Stomach (tissue), 9 donors: Measurements from ENCODE around the gene TERF2IP. TPM values are rescaled to one million over a fixed set of nuclear protein-coding genes. Genes with fewer than 3 reads are reported as not detected.

Experiments
- DNase-seq, 2 donors: peaks; one replicate each; pipeline versions ENCODE4 v3.0.0 to v3.0.0-alpha.2; 2013 to 2019
- H3K27ac ChIP-seq, 5 donors: fragments of 200-600 bp in 4 of 5; sonication (generic) in 4 of 5; one replicate each; pipeline ENCODE4 v1.5.1; 2013 to 2019; ENCODE audit warnings: mild to moderate bottlenecking in 1 of 5, moderate library complexity in 1 of 5
- H3K27me3 ChIP-seq, 3 donors: fragments of 200-600 bp; sonication (generic); one replicate each; pipeline ENCODE4 v1.5.1; 2017 to 2019; ENCODE audit warnings: mixed run types in 1 of 3
- H3K36me3 ChIP-seq, 4 donors: fragments of 200-600 bp; sonication (generic); 1 replicate in 3 of 4; 2 replicates in 1 of 4; pipeline ENCODE4 v1.5.1; 2016 to 2019
- H3K4me1 ChIP-seq, 4 donors: fragments of 200-600 bp; sonication (generic); one replicate each; pipeline ENCODE4 v1.5.1; 2016 to 2019
- H3K4me3 ChIP-seq, 4 donors: fragments of 200-600 bp; sonication (generic) in 3 of 4; one replicate each; pipeline ENCODE4 v1.5.1; 2016 to 2019; ENCODE audit warnings: mild to moderate bottlenecking in 1 of 4
- H3K9me3 ChIP-seq, 4 donors: fragments of 200-600 bp; sonication (generic); one replicate each; pipeline ENCODE4 v1.5.1; 2016 to 2019
- EP300 ChIP-seq: sonication (generic); formaldehyde crosslinking; IDR thresholded peaks from one replicate; pipeline ENCODE4 v1.6.1; 2017; ENCODE audit warnings: antibody characterized with exemption
- POLR2A ChIP-seq, 4 donors: fragments of 450-650 bp; IDR thresholded peaks; one replicate each; pipeline ENCODE4 v1.6.1; 2016; ENCODE audit warnings: antibody characterized with exemption in 4 of 4, control low read depth in 2 of 4, mild to moderate bottlenecking in 1 of 4, moderate library complexity in 1 of 4
- POLR2AphosphoS5 ChIP-seq, 3 donors: sonication (generic); formaldehyde crosslinking; IDR thresholded peaks; one replicate each; pipeline ENCODE4 v1.6.1; 2016; ENCODE audit warnings: antibody characterized with exemption in 3 of 3
- WGBS, 5 donors: extraction: QIAGEN DNeasy Blood & Tissue Kit in 3 of 5; methylation state at CpG; one replicate each; pipeline versions ENCODE4 v1.1.5 to v1.1.7; 2013 to 2018; 5-methylcytosine and 5-hydroxymethylcytosine counted together
- intact Hi-C: fragments of 100-400 bp; cut with DNase I; formaldehyde crosslinking; loops from one replicate; pipeline ENCODE4 v1.15.1; 2023; ENCODE audit warnings: low total_unique reads
- polyA plus RNA-seq, 3 donors: library from polyadenylated mRNA; stranded (reverse); fragments of 200-250 nt; gene quantifications; one replicate each; pipeline ENCODE4 v1.2.3, GENCODE V29; 2013
- total RNA-seq, 5 donors: library from RNA; depleted of rRNA; stranded (reverse); fragments of >200 nt; gene quantifications; one replicate each; pipeline versions ENCODE4 v1.1.0 to v1.2.3, GENCODE V29; 2014 to 2016
- TF ChIP-seq, protein P1 (sequence below), 7 experiments: fragments of 450-650 bp in 4 of 7; fragments of 200-600 bp in 3 of 7; sonication (generic) in 3 of 7; IDR thresholded peaks; one replicate each; pipeline ENCODE4 v1.5.1; 2016 to 2019; ENCODE audit warnings: antibody characterized with exemption in 7 of 7, control low read depth in 2 of 7, mild to moderate bottlenecking in 1 of 7
- donor health status: healthy with polysubstance abuse.
- donor health status: Bipolar disorder and iron deficiency.
- donor health status: healthy.

The TERF2IP gene
- total and polyA plus RNA-seq, 8 donors: 17.1 to 58.3 (median 36.1) TPM

DNA sequence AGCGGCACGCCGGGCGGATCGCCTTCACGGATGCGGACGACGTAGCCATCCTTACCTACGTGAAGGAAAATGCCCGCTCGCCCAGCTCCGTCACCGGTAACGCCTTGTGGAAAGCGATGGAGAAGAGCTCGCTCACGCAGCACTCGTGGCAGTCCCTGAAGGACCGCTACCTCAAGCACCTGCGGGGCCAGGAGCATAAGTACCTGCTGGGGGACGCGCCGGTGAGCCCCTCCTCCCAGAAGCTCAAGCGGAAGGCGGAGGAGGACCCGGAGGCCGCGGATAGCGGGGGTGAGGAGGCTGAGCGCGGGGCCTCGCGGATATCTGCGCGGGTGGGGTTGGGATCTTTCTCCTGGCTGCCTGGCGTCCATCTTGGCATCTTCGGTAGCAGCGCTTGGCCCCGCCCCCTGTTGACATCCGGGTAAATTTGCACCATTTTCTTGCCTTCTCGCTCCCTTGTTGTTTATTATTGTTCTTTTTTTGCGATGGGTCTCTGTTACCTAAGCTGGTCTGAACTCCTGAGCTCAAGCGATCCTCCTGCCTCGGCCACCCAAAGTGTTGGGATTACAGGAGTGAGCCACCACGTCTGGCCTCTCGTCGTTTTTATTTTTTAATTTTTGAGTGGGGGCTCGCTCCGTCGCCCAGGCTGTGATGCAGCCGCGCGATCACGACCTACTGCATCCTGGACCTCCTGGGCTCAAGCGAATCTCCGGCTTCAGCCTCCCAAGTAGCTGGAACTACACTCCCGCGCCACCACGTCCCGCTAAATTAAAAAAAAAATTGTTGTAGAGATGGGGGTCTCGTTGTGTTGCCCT is 898 bp downstream of the TERF2IP start:
- DNase-seq: peak; percentile 86 to 96
- H3K27me3 ChIP-seq: no peaks in the 10 kb centered on the region
- peaks cover 46 to 73% (median 64%) of the 10 kb centered on the region in 4 donors for H3K4me1 ChIP-seq
- H3K36me3 ChIP-seq: peaks cover 0 to 20% (median 16%) of the 10 kb centered on the region in 4 donors
- 0 to 1% (median 0%) methylated on average over 30 to 62 of the region's 62 CpGs for WGBS, 5 donors
- no peaks in the 10 kb centered on the region for H3K9me3 ChIP-seq
- peak overlapping the region; percentile 94 to 99 (median 96) for H3K27ac ChIP-seq
- TF ChIP-seq POLR2A (IDR thresholded peaks at IDR 0.05) (no peak), POLR2AphosphoS5 (IDR thresholded peaks at IDR 0.05) (peak in 1 of 3 donors; percentile 58), EP300 (no peak)
- TF ChIP-seq, protein P1, sequence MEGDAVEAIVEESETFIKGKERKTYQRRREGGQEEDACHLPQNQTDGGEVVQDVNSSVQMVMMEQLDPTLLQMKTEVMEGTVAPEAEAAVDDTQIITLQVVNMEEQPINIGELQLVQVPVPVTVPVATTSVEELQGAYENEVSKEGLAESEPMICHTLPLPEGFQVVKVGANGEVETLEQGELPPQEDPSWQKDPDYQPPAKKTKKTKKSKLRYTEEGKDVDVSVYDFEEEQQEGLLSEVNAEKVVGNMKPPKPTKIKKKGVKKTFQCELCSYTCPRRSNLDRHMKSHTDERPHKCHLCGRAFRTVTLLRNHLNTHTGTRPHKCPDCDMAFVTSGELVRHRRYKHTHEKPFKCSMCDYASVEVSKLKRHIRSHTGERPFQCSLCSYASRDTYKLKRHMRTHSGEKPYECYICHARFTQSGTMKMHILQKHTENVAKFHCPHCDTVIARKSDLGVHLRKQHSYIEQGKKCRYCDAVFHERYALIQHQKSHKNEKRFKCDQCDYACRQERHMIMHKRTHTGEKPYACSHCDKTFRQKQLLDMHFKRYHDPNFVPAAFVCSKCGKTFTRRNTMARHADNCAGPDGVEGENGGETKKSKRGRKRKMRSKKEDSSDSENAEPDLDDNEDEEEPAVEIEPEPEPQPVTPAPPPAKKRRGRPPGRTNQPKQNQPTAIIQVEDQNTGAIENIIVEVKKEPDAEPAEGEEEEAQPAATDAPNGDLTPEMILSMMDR (IDR thresholded peaks at IDR 0.05): no peak
- H3K4me3 ChIP-seq: peak overlapping the region; percentile 80 to 100 (median 93)
- intact Hi-C loops: no loop called here

DNA sequence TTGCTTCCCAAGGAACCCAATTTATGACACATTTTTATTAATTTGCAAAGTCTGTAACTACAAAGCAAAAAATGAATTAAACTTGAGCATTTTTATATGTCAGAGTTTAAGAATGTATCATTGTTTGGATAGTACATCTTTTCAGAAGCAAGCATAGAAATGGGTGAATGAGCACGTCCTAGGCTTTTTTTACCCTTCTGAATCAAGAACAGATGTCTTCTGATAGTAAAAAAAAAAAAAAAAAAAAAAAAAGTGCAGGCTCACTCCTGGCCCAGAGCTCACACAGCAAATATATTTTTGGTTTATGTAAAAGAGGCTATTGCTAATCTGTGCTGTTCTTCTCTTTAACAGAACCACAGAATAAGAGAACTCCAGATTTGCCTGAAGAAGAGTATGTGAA is 6.3 kb downstream of the TERF2IP start:
- intact Hi-C loops: loop anchor here (5.0 kb wide), 1 partner anchor 113 kb away; no protein-coding TSS in a partner anchor
- H3K4me3 ChIP-seq: no peak overlapping the region
- no peaks in the 10 kb centered on the region for H3K9me3 ChIP-seq
- peaks cover 18 to 51% (median 39%) of the 10 kb centered on the region in 4 donors for H3K4me1 ChIP-seq
- peaks cover 36 to 50% (median 49%) of the 10 kb centered on the region in 4 donors for H3K36me3 ChIP-seq
- no peaks in the 10 kb centered on the region for H3K27me3 ChIP-seq
- 49 to 72% (median 62%) methylated on average over 1 of the region's 1 CpG for WGBS, 5 donors
- TF ChIP-seq EP300 (no peak), POLR2A (IDR thresholded peaks at IDR 0.05) (no peak), POLR2AphosphoS5 (IDR thresholded peaks at IDR 0.05) (no peak)
- TF ChIP-seq, protein P1 (IDR thresholded peaks at IDR 0.05): no peak
- DNase-seq: no peak
- no peak overlapping the region for H3K27ac ChIP-seq

DNA sequence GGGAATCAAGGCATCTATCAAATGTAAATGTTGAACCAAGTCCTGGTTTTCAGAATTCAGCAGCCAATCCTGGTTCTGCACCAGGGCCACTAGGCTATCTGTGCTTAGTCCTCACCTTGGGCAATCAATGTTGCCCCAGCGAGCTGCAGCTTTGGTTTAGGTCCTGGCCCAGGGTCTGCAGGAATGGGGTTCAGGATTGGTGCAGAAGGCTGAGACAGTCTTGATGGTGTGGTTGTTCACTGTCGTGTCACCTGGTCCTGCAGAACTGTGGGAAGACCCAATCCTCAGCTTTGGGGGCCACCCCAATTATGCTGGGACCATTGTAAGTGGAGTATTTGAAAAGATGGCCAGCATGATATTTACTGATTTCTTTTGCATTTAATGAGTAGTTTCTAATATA is 10.6 kb downstream of the TERF2IP start:
- Histone ChIP-seq H3K27ac (no peak overlapping the region), H3K4me1 (peaks cover 0 to 22% (median 17%) of the 10 kb centered on the region in 4 donors), H3K27me3 (no peaks in the 10 kb centered on the region), H3K36me3 (peaks cover 36 to 80% (median 73%) of the 10 kb centered on the region in 4 donors), H3K9me3 (no peaks in the 10 kb centered on the region), H3K4me3 (no peak overlapping the region)
- TF ChIP-seq POLR2A (IDR thresholded peaks at IDR 0.05): no peak
- TF ChIP-seq, protein P1 (IDR thresholded peaks at IDR 0.05): no peak
- no peak for TF ChIP-seq POLR2AphosphoS5 (IDR thresholded peaks at IDR 0.05)
- TF ChIP-seq EP300: no peak
- DNase-seq: no peak
- intact Hi-C loops: no loop called here
- 90 to 96% (median 92%) methylated on average over 2 of the region's 2 CpGs for WGBS, 5 donors

DNA sequence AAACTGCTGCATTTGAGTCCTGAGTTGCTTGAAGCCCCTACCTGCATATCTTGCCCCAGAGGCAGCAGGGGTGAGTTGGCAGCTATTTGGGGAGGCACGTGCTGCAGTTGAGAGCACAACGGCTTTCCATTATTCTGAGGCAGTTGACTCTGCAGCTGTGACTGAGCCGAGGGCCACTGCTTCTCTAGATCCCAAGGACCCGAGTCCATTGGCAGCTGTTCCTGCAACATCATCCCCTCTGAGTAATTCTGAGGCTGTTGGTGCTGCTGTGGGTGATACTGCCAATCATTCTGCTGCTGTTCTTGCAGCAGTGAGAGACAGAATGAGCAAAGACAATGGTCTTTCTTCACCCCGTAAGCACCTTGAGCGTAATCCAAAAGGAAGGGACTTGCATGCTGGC is 12.7 kb downstream of the TERF2IP start:
- Histone ChIP-seq H3K36me3 (peaks cover 25 to 66% (median 60%) of the 10 kb centered on the region in 4 donors), H3K27me3 (no peaks in the 10 kb centered on the region), H3K4me1 (peaks cover 0 to 15% (median 8%) of the 10 kb centered on the region in 4 donors), H3K27ac (no peak overlapping the region), H3K4me3 (no peak overlapping the region), H3K9me3 (no peaks in the 10 kb centered on the region)
- 92 to 93% (median 92%) methylated on average over 6 of the region's 6 CpGs for WGBS, 5 donors
- intact Hi-C loops: no loop called here
- DNase-seq: no peak
- TF ChIP-seq POLR2A (IDR thresholded peaks at IDR 0.05): no peak
- no peak for TF ChIP-seq EP300
- no peak for TF ChIP-seq POLR2AphosphoS5 (IDR thresholded peaks at IDR 0.05)
- TF ChIP-seq, protein P1 (IDR thresholded peaks at IDR 0.05): no peak
